HG03045 (cell line): ENCODE data around the gene F13A1.

Experiments used
- ATAC-seq: cut with Tn5 transposase; IDR thresholded peaks from one replicate; pipeline ENCODE4 v1.9.1; 2021; ENCODE audit warnings: mild to moderate bottlenecking, moderate library complexity; ENCODE audit not compliant: unreplicated experiment

The F13A1 gene

DNA sequence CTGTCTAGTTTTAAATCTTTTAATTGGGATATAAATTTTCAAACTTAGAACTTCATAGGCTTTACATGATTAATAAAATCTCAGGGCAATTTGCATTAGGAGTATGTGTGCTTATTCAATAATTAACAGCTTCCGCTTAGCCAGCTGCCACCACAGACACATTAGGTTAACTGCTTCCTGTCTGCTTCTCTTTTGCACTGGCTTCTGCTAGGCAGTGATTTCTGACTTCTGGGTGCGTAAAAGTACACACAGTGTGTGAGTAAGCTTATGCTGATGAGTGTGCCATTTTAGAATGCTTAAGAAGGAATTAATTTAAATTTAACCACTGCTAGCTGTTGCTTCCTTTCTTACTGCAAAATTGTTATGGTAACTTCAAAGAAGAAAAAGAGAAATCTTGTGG, 73.9 kb downstream of the F13A1 start:
- ATAC-seq, result no peak

DNA sequence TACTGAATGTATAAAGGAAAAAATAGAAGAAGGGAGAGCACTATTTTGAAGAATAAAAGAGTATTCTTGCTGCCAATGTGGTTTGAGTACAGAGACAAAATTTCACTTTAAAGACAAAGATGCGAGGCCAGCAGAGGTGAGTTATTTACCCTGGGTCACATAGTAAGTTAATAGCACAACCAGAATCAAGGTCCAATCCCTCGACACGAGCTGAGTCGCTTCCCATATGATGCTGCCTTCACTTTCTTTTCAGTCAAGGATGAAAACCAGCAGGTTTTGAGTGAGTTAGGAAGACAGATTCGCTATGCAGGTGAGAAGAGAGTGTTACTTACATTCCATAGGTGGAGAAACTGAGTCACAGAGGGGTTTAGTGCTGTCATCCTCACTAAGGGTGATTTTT, 75.8 kb downstream of the F13A1 start:
- ATAC-seq, result no peak

DNA sequence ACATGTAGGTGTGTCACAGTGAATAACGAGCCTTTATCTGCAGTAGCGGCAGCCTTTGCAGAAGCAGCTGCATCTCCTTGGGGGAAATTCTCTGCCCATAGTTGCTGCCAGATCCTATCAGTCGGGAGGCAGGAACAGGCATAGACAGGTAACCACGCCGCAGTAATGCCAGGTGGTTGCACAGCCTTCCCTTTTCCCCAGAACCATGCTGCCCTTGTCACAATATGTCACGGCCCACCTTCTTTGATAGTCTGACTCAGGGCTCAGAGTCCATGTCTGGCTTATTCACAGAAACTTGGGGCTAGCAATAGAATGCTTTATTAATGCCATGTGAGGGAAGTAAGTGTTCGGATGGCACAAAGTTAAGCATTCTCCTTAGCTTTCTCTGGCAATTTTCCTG, 76.6 kb downstream of the F13A1 start:
- no peak for ATAC-seq

DNA sequence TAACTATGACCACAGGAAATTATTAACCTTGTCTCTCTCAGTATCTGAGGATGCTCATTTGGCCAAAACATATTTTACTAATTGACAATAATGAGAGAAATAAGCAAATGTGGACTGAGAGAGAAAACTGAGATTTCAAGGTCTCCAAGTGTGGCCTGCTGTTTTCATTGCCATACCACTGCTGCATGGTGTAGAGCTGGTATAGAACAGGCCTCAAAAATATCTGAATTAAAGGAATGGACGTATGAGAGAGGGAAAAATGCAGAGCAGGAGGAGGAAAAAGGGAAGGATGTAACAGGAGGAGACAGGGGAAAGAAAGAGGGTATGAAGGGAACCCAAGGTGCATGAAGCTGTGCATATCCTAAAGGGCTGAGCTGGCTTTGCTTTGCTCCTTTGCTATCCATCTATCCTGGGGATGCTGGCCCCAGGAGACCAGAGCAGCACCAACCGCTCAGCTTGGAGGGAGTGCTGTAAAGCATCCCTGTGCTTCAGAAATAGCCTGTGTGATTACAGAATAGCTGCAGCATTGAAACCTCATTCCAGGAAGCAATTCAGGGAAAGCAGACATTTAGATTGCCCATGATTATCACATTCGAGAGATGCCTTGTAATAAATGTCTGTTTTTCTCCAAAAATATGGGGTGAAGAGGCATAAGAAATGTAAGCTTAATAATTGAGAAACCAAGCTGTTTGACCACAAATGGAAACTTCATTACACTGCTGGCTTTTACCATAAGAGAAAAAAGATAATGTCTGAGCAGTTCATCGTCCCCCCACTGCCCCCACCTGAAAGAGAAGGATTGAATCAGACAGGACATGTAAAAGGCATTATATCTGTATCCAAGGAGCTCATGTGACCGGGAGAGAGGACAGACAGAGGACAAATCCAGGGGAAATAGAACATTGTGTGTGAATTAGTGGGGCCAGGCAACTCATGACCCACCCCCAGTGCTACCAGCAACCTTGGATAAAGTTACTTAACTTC, 80.6 kb downstream of the F13A1 start:
- no peak for ATAC-seq

DNA sequence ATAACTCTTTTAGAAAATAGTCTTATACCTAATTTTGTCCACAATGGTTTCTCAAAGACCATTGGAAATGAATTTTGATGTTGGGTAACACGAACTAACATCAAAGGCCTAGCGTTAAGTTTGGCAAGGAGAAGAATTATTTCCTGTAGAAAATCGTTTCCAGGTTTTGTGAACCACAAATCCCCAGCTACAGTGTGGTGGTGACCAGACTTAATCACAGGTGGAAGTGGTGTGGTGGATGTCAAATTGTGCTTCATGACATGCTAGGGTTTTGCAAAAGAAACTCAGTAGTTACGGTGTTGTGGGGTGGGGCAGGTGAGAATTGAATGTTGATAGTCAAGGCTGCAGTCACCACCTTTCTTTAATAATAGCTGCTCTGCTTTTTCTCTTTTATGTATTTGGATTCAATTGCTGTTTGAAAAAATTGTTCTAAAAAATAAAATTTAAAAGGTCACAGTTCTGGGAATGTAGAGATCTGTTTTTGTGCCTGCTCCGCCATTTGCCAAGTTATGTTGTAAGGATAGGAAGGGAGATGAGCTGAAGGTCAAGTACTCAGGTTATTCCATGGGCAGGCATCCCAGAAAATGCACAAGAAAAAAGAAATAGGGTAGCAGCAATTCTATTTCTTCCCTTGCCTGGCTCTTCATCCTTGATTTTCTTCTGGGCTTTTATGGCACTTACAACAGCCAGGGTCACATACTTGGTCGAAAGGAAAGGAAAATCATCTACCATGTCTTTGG, 83.6 kb downstream of the F13A1 start:
- ATAC-seq, result no peak

DNA sequence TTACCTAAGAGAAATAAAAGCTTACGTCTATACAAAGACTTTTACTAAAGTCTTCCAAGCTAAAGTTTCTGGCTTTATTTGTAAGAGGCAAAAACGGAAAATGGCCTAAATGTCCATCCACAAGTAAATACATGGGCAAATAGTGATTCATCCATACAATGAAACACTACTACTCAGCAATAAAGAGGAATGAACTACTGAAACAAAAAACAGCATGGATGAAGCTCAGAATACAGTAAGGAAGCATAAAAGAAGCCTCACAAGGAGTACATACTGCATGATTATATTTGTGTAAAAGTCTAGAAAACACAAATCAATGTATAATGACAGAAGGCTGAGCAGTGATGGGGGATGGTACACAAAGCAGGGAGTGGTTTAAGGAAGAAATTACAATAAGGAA, 84.7 kb downstream of the F13A1 start:
- no peak for ATAC-seq

DNA sequence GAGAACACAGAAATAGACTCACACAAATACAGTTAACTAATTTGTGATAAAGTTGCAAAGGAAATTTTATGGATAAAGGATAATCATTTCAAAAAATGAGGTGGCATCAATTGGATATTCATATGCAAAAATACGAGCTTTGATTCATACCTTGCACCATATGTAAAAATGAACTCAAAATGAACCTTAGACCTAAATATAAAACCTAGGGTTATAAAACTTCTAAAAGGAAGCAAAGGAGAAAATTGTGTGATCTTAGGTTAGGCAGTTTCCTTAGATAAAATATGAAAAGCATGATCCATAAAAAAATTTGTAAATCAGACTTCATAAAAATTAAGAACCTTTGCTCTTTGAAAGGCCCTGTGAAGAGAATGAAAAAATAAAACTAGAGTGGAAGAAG, 85.5 kb downstream of the F13A1 start:
- ATAC-seq, result no peak

DNA sequence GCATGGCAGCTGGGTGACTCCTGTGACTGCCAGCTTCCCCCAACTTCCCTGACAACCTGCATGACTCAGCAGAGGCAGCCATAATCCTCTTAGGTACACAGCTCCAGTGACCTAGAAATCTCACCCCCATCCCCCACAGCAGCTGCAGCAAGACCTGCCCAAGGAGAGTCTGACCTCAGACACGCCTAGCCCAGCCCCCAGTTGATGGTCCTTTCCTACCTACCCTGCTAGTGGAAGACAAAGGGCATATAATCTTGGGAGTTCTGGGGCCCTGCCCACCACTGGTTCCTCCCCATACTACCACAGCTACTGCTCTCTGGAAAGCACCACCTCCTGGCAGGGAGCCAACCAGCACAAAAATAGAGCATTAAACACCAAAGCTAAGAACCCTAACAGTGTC, 90.2 kb downstream of the F13A1 start:
- ATAC-seq, result no peak

DNA sequence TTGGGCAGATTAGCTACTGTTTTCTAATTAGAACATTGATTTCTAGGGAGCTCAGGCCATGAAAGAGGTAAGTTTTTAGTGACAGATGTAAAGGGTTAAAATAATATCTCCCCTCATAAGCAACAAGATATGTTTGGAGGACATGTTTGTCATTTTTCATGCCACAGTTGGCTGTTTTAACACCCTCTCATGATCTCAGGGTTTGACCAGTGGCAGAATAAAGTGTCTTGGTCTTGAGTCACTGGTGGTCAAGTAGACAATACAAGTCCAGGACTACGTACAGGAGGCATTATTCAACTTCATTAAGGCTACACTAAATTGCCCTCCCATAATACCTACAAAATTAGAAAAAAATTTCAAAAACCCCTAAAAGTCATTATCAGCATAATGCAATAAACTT, 92.6 kb downstream of the F13A1 start:
- no peak for ATAC-seq

DNA sequence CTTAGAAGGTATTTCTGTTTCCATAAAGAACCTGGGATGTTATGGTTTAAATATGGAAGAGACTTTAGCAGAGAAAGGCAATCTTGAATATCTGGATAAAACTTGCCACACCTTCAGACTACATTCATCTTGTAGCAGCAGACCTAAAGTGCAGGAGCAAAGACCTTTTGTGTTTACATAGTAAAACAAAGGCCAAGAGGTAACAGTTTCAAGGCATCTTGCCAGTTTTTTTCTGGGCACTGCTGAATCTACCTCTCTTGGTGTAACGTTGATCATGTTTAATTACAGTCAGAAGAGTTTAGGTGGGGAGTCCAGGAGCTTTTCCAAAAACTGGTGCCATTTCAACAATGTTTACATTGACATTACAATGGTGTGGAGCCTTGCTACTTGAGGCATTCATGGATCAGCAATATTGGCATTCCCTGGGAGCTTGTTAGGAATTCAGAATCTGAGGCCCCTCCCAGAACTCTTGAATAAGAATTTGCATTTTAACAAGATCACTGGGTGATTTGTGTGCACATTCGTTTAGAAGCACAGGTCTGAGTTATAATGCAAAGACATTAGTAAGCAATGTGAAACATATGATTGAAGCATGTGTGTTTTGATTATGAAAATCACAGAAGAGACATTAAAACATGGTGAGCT, 94.5 kb downstream of the F13A1 start:
- ATAC-seq, result no peak

DNA sequence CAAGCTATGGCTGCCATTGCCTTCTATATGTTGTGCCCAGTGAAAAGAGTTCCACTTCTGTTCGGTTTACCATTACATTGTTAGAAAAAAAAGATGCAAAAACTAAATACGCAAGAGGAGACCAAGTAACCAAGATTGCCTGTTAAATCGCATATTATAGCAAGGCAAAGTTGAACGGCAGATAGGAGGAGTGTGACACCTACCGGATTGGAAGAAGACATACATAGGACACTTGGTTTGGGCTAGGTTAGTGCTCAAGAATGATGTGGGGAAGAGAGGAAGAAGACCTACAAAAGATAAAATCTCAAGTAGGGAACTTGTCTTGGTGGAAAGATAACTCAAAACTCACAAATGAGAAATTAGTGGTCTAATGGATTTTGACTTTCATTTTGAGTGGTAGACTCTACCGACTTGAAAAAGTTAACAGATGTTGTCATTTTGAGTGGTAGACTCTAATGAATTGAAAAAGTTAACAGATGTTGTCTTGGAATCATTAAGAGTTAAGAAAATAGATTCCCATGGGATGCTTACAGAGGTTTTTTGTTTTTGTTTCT, 95.5 kb downstream of the F13A1 start:
- ATAC-seq, result no peak

DNA sequence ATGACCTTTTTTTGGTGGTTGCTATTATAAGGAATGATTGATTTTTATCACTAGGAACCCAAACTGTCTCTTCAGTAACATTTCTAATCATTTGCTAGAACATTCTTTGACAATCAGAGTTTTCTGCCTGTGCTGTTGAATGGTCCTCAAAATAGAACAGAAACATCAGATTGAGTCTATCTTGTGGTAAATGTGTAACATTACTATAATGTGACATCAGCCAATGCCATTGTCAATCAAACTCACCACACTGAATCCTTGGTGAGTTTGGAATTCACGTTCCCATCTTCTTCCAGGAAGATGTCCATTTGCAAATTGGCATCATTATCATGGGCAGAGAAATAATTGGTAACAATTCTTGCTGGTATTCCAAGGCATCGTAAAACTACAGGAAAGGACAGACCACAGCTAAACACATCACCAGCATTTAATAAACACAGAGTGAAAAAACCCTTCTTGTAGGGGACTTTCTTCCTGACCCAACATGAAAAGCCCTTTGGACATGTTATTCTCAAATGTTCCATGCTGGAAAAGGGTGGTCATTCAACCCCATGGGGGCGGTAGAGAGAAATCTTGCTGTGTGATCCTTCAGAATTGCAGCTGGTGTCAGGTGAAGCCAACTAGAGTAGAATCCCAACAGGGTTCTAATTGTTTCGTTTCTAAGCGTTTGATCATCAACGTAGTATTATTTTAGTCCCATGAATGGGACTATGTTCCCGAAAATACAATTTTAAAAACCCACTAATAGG, 98.5 kb downstream of the F13A1 start:
- ATAC-seq, result no peak

DNA sequence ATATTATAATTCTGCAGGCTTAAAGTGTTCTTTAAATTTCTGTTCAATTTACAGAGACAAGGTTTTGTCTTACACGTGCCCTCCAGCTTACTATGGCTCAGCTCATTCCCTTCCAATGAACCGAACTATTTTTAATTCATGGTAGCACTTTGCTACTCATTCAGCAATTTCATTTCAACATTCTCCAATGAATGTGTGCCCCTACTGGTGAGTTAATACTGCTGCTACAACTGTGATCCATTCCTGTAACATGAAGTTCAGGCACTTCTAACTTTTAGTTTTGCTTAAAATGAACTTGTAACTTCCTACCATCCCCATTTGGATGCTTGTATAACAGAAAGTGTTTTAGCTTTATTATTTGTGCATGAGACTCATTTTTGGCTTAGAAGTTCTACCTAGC, 99.7 kb downstream of the F13A1 start:
- no peak for ATAC-seq

DNA sequence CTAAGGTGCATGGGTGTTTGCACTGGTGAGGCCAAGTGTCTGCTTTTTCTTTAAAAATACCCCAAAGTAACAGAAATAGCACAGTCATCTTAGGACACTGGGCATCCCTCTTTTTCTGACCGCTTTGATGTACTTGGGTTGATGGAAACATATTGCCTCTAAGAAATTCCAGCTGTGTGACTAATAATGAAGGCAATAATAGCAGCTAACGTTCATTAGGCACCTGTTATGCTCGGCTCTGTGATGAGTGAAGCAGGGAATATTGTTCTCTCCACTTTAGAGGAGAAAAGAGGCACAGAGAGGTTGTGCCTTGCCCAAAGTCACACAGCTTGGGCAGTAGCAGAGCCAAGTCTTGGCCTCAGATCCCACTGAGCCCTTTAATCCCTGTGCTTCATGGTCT, 100.7 kb downstream of the F13A1 start:
- no peak for ATAC-seq

DNA sequence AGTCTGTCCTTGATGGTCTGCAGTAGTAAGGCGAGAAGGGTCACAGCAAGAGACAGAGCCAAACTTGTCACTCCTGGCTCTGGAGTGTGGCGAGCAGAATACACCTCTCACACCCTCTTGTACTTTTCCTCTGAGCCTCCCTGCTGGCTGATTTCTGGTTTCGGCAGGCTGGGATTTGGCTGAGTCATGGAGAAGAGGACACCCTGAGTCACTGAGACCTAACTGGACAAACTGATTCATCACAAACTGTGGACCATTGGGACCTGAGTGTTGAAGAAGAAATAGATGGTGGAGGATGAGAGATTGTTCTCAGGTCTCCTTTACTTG, 101.7 kb downstream of the F13A1 start:
- ATAC-seq, result no peak

DNA sequence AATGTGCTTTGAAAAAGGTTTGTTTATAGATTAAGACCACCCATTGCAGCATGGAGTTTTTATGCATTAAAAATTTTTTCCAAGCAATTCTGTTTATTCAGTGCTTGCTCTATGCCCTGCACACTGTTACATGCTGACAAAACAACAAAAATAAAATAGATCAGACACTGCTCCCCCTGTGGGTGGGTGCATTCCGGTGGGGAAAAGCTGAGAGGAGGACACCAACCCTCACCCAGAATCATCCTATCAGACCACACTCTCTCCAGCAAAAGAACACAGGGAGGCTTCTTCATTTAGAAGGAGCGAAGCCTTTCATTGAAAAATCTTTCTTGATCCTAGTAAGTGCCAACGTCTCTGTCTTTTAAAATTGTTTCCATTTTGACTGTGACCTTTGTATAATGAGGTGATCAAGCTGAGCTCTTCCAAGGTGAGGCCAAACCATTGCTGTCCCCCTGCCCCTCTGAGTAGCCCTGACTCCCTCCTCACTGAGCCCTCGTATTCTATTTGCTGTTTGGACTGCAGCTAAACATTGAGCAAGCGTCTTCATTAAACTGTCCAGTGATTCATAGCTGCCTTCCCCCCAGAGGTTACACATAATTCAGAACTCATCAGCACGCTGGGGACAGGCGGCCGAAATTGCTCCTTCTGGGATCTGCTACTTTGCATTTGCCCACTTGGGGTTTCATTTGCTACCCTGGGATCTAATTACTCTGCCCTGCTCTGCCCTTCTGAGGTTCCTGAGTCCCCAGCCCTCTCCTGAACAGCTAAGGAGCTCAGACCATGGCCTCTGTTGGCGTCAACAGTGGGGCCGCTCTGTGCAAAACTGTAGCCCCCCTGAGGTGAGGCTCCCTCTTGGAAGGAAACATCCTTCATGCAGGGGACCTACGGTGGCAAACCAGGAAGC, 102.4 kb downstream of the F13A1 start:
- ATAC-seq, result no peak

DNA sequence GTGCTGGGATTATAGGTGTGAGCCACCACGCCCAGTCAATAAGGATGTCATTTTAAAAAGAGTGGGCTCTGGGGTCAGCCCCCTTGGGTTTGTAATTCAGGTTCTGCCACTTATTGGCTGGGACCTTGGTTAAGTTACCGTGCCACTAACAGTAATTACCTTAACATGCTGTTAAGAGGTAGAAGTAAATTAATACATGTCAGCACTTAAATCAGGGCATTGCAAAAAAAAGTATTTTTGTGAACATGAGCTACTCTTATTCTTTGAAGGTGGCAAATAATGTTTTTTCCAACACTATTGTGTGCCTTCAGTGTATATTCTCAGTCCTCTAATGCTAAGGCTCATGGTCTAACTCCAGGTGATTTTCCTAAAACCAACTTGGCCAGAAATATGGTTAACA, 109.5 kb downstream of the F13A1 start:
- ATAC-seq, result no peak

DNA sequence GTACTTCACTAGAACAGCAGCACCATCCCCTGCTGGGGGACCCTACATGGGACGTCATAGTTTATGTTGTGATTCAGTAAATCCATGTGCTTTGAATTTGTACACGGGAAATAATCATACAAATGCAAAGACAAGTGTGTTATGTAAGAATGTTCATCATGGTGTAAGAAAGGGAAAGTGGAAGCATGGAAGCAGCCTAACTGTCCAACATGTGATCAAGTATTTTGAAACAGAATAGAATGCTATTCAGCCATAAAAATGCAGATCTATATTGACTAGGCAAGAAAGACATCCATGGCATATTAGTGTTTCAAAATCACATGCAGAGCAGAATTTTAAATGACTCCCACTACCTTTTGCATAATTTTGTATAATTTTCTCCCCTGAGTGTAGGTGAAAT, 117.6 kb downstream of the F13A1 start:
- ATAC-seq, result no peak

DNA sequence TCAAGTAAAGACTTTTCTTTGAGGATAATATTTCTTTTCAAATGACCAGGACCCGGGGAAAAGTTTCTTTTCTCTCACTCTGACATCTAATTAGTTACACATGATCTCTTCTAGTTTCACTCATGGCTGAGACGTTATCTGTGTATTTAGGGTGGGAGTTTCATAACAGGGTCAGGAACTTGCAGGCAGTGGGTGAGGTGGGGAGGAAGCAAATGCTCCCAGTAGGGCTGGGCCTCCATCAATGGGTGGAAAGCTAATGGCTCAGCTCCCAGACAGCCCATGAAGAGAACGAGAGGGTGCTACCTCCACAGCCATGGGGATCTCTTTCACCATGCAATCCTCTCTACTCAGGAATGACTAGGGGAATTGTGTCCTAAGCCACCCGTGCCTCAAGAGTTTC, 119.3 kb downstream of the F13A1 start:
- no peak for ATAC-seq

DNA sequence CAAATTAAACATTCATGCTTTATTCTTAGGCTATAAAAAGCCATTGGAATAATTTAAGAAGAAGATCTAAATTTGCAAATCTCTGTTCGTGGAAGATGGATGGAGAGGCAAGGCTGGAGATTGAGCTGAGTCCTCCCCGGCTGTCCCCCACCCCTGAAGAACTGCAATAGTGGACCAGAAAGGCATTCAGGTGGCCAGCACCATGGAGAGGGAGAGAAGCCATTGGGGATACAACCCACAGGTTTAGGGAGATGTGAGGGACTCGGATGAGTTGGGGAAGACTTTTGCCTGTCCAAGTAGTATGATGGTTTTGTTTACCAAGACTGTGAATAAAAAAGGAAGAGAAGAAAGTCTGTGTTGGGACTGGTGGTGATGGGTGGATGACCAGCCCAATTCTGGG, 120.8 kb downstream of the F13A1 start:
- no peak for ATAC-seq
